GM19023 (cell line): ENCODE data around the gene TRPM2.
"Not testable (repeated sequence)": the region's sequence is repeated elsewhere in the genome, so short reads cannot be mapped to it uniquely, and the experiment has no call there.

ENCODE experiments used
- ATAC-seq: cut with Tn5 transposase; IDR thresholded peaks from one replicate; pipeline ENCODE4 v1.9.1; 2021; ENCODE audit warnings: mild to moderate bottlenecking, moderate library complexity; ENCODE audit not compliant: unreplicated experiment

The TRPM2 gene

GRCh38 chr21:44391345-44392091 lies 38.1 kb downstream of the TRPM2 start:
- ATAC-seq: no peak

GRCh38 chr21:44392185-44392584 lies 38.8 kb downstream of the TRPM2 start:
- ATAC-seq: no peak

GRCh38 chr21:44392916-44393315 lies 39.5 kb downstream of the TRPM2 start:
- ATAC-seq: no peak

GRCh38 chr21:44394733-44395132 lies 41.3 kb downstream of the TRPM2 start:
- no peak for ATAC-seq

GRCh38 chr21:44395260-44395659 lies 41.8 kb downstream of the TRPM2 start:
- ATAC-seq: no peak

GRCh38 chr21:44396803-44397202 lies 43.4 kb downstream of the TRPM2 start:
- ATAC-seq: not testable (repeated sequence)

GRCh38 chr21:44397431-44398031 lies 44.1 kb downstream of the TRPM2 start:
- no peak for ATAC-seq

- ATAC-seq: no peak
Measured at GRCh38 chr21:44398499-44398898, 45.1 kb downstream of the TRPM2 start.

GRCh38 chr21:44399151-44399954 lies 45.9 kb downstream of the TRPM2 start:
- ATAC-seq: no peak

GRCh38 chr21:44399955-44400790 lies 46.8 kb downstream of the TRPM2 start:
- ATAC-seq: no peak

GRCh38 chr21:44400791-44401385 lies 47.5 kb downstream of the TRPM2 start:
- ATAC-seq: no peak

- ATAC-seq: no peak
Measured at GRCh38 chr21:44401386-44402160, 48.2 kb downstream of the TRPM2 start.

GRCh38 chr21:44402323-44403105 lies 49.1 kb downstream of the TRPM2 start:
- ATAC-seq: no peak

GRCh38 chr21:44403106-44404020 lies 49.9 kb downstream of the TRPM2 start:
- ATAC-seq: no peak

GRCh38 chr21:44404482-44404881 lies 51.1 kb downstream of the TRPM2 start:
- ATAC-seq: not testable (repeated sequence)

- ATAC-seq: no peak
Measured at GRCh38 chr21:44405091-44405947, 51.9 kb downstream of the TRPM2 start.
